ENCODE measurements around the gene SIGLEC8. TPM values are rescaled to one million over a fixed set of nuclear protein-coding genes. Genes with fewer than 3 reads are reported as not detected.
A peak's percentile ranks its signal among the peaks of the same experiment; 100 is the strongest.
"Not testable (repeated sequence)": the region's sequence is repeated elsewhere in the genome, so short reads cannot be mapped to it uniquely, and the experiment has no call there.

Gene SIGLEC8
- total RNA-seq, 2 experiments from 2014 or later, result not detected

DNA sequence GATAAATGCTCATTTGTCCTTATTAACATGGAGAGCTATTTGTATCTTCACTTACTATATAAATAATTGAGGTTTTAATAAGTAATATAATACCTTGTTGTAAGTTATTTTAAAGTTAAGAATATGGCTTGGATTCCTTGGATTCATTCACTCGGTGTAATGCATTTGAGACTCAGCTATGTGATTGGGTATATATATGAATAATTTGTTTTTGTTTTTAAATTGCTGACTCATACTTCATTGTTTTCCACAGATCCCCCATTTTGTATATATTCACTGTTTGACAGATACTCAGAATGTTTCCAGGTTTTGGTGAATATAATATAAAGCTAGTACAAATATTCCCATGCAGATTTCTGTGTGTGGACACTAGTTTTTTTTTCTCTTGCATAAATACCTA lies 13.3 kb upstream of the SIGLEC8 start:
- Mint-ChIP-seq H3K27ac (no peak overlapping the region), H3K4me3 (no peak overlapping the region), H3K27me3 (peaks cover 12% of the 10 kb centered on the region), H3K36me3 (no peaks in the 10 kb centered on the region), H3K4me1 (ENCODE audit: low read depth) (peaks cover 27% of the 10 kb centered on the region), H3K9me3 (peaks cover 3% of the 10 kb centered on the region)
- DNase-seq, result no peak
- ChIA-PET CTCF (interaction anchor here (1.0 to 6.1 kb wide), 6 partner anchors 31 to 186 kb away, joined by 4 to 150 read pairs (median 12); no protein-coding TSS in a partner anchor), POLR2A (no interaction called here)
- intact Hi-C loops (cut with micrococcal nuclease), result loop anchor here (10.0 kb wide), 1 partner anchor 103 kb away; the partner anchor contains the start of gene ZNF175

DNA sequence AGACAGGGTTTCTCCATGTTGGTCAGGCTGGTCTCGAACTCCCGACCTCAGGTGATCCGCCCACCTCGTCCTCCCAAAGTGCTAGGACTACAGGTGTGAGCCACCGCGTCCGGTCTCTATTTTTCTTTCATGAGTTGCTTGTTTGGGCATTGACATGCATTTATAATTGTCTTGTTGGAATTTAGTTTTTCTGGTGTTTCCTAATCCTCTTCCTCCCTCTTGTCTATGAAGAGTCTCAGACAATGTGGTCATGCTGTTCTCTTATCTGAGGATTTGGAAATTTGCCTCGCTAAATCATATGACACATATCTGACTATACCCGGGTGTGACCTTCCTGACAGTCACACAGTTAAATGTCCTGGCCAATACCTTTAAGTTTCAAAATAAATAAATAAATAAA lies 12.7 kb upstream of the SIGLEC8 start:
- intact Hi-C loops (cut with micrococcal nuclease), result loop anchor here (10.0 kb wide), 1 partner anchor 104 kb away; the partner anchor contains the start of gene ZNF175
- Mint-ChIP-seq H3K4me1 (ENCODE audit: low read depth) (peaks cover 27% of the 10 kb centered on the region), H3K9me3 (no peaks in the 10 kb centered on the region), H3K36me3 (no peaks in the 10 kb centered on the region), H3K27ac (no peak overlapping the region), H3K4me3 (no peak overlapping the region), H3K27me3 (peaks cover 12% of the 10 kb centered on the region)
- no peak for DNase-seq
- ChIA-PET CTCF (interaction anchor here (1.0 to 6.1 kb wide), 5 partner anchors 30 to 186 kb away, joined by 4 to 150 read pairs (median 18); no protein-coding TSS in a partner anchor), POLR2A (no interaction called here)

DNA sequence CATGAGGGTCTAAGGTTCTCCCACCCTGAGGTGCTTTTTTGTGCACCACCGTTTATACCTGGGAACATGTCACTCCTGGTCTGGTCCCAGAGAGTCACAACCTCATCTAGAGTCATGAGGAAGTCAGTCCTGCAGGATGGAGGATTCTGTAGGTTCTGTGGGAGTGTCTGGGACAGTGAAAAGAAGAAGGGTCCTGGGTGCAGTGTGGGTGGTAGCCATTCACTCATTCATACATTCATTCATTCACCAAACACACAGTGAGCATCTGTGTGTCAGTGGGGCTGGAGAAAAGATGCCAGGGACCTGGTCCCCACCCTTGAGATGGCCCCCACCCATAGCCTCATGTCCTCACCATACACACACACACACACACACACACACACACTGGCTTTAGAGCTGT lies 11.4 kb upstream of the SIGLEC8 start:
- peaks cover 18% of the 10 kb centered on the region for H3K27me3 Mint-ChIP-seq
- no peak for DNase-seq
- no peak overlapping the region for H3K4me3 Mint-ChIP-seq
- ChIA-PET POLR2A (no interaction called here), CTCF (interaction anchor here (1.7 to 2.2 kb wide), 2 partner anchors 46 to 188 kb away, joined by 5 to 7 read pairs; no protein-coding TSS in a partner anchor)
- intact Hi-C loops (cut with micrococcal nuclease), result loop anchor here (10.0 kb wide), 1 partner anchor 105 kb away; the partner anchor contains the start of gene ZNF175
- H3K36me3 Mint-ChIP-seq, result peaks cover 1% of the 10 kb centered on the region
- H3K4me1 Mint-ChIP-seq (ENCODE audit: low read depth), result peaks cover 29% of the 10 kb centered on the region
- no peak overlapping the region for H3K27ac Mint-ChIP-seq
- no peaks in the 10 kb centered on the region for H3K9me3 Mint-ChIP-seq

DNA sequence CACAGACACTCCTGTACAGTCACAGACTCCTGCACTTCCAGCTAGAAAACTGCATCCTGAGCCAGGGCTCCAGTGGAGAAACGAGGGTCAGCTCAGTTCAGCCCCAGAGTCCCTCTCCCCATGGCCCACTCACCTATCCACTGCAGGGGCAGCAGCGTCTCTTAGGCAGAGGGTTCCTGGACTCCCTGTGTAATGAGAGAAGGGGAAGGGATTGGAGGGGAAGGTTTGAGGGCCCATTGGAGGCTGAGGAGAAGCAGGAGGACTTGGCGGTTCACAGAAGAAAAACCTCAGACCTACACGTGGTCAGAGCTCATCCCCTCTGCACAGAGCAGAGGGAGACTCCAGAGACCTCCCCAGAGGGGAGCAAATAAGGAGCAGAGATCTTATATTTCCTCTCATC lies 10.9 kb upstream of the SIGLEC8 start:
- peaks cover 32% of the 10 kb centered on the region for H3K4me1 Mint-ChIP-seq (ENCODE audit: low read depth)
- peaks cover 1% of the 10 kb centered on the region for H3K36me3 Mint-ChIP-seq
- no peaks in the 10 kb centered on the region for H3K9me3 Mint-ChIP-seq
- no peak overlapping the region for H3K27ac Mint-ChIP-seq
- H3K4me3 Mint-ChIP-seq, result no peak overlapping the region
- intact Hi-C loops (cut with micrococcal nuclease), result no loop called here
- no peak for DNase-seq
- peaks cover 21% of the 10 kb centered on the region for H3K27me3 Mint-ChIP-seq
- ChIA-PET POLR2A (no interaction called here), CTCF (interaction anchor here (1.0 to 2.2 kb wide), 4 partner anchors 47 to 189 kb away, joined by 3 to 7 read pairs (median 4); no protein-coding TSS in a partner anchor)

GRCh38 chr19:51468545-51468920 lies 10.3 kb upstream of the SIGLEC8 start:
- no peak for DNase-seq
- Mint-ChIP-seq H3K4me1 (ENCODE audit: low read depth) (peaks cover 34% of the 10 kb centered on the region), H3K27me3 (peaks cover 22% of the 10 kb centered on the region), H3K9me3 (no peaks in the 10 kb centered on the region), H3K36me3 (peaks cover 1% of the 10 kb centered on the region), H3K27ac (no peak overlapping the region), H3K4me3 (no peak overlapping the region)
- intact Hi-C loops (cut with micrococcal nuclease), result no loop called here
- POLR2A ChIA-PET, result no interaction called here
- CTCF ChIA-PET, result interaction anchor here (1.0 to 2.2 kb wide), 4 partner anchors 47 to 190 kb away, joined by 3 to 7 read pairs (median 4); no protein-coding TSS in a partner anchor

GRCh38 chr19:51467864-51468544 lies 9.8 kb upstream of the SIGLEC8 start:
- Mint-ChIP-seq H3K27ac (no peak overlapping the region), H3K9me3 (no peaks in the 10 kb centered on the region), H3K36me3 (peaks cover 1% of the 10 kb centered on the region), H3K27me3 (peaks cover 27% of the 10 kb centered on the region), H3K4me3 (no peak overlapping the region), H3K4me1 (ENCODE audit: low read depth) (peaks cover 36% of the 10 kb centered on the region)
- ChIA-PET CTCF (interaction anchor here (1.0 to 2.2 kb wide), 6 partner anchors 46 to 191 kb away, joined by 3 to 8 read pairs (median 5); no protein-coding TSS in a partner anchor), POLR2A (no interaction called here)
- intact Hi-C loops (cut with micrococcal nuclease), result no loop called here
- DNase-seq, result no peak

GRCh38 chr19:51466723-51467122 lies 8.5 kb upstream of the SIGLEC8 start:
- ChIA-PET POLR2A (no interaction called here), CTCF (interaction anchor here (1.3 to 2.1 kb wide), 4 partner anchors 26 to 49 kb away, joined by 3 to 8 read pairs (median 4); no protein-coding TSS in a partner anchor)
- Mint-ChIP-seq H3K9me3 (no peaks in the 10 kb centered on the region), H3K27ac (no peak overlapping the region), H3K27me3 (peaks cover 34% of the 10 kb centered on the region), H3K4me1 (ENCODE audit: low read depth) (peaks cover 28% of the 10 kb centered on the region), H3K4me3 (no peak overlapping the region), H3K36me3 (peaks cover 1% of the 10 kb centered on the region)
- DNase-seq, result no peak
- intact Hi-C loops (cut with micrococcal nuclease), result no loop called here

DNA sequence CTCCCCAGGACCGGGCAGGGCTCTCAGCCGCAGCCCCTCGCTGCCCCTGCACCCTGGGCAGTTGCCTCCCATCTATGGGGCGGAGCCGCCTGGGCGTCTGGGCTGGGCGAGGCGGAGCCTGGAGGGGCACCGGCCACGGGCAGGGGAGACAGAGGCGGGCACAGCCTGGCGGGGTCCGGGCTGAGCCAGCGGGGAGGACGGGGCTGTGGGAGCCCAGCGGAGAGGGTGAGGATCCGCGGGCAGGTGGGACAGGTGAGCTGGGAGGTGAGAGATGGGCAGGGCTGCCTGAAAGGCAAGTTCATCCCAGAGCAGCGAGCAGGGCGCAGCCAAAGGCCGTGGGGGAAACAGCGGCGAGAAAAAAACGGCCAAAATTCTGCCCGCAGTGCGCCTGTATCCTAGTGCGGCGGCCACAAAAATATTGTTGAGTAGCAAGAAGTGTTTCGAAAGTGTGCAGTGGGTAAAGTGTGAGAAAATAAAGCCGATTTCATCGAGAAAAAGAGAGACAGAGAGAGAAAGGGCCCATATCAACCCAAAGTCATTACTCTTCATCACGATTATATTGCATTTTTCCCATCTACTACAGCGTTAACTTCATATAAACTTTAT lies 5.8 kb upstream of the SIGLEC8 start:
- Mint-ChIP-seq H3K27me3 (peaks cover 41% of the 10 kb centered on the region), H3K4me3 (peak overlapping the region; percentile 23)

DNA sequence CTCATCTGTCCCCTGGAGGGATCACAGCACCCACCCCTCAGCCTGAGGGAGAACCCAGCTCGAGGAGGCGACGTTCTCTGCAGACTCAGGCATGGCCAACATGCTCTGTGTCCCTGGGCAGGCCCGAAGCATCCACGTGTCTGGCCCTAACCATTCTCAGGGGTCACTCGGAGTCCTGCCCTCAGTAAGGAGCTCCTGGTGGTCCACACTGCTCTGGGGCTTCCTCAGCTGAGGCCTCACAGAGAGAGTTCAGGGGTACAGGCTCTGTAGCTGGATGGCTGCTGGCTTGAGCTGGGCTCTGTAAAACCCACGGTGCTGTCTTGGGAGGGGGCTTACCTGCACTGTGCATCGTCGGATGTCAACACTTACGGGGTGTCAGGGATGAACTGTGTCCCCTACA lies 4.4 kb upstream of the SIGLEC8 start:
- no peak overlapping the region for H3K27ac Mint-ChIP-seq
- ChIA-PET CTCF (interaction anchor here (2.3 to 4.1 kb wide), 2 partner anchors 11 to 42 kb away, joined by 8 to 25 read pairs; no protein-coding TSS in a partner anchor), POLR2A (no interaction called here)

More for the DNA sequence above, 5.8 kb upstream of the SIGLEC8 start:
- CTCF ChIA-PET; DNase-seq; POLR2A ChIA-PET; H3K27ac Mint-ChIP-seq; H3K36me3 Mint-ChIP-seq; intact Hi-C loops (cut with micrococcal nuclease); H3K9me3 Mint-ChIP-seq: not testable (repeated sequence)
- peaks cover 34% of the 10 kb centered on the region for H3K4me1 Mint-ChIP-seq (ENCODE audit: low read depth)

GRCh38 chr19:51462276-51462675 lies 4.0 kb upstream of the SIGLEC8 start:
- ChIA-PET CTCF (interaction anchor here (2.3 to 4.1 kb wide), 2 partner anchors 11 to 41 kb away, joined by 8 to 25 read pairs; no protein-coding TSS in a partner anchor), POLR2A (no interaction called here)
- no peak overlapping the region for H3K4me3 Mint-ChIP-seq
- peaks cover 37% of the 10 kb centered on the region for H3K27me3 Mint-ChIP-seq
- peaks cover 1% of the 10 kb centered on the region for H3K36me3 Mint-ChIP-seq
- H3K9me3 Mint-ChIP-seq, result no peaks in the 10 kb centered on the region
- H3K4me1 Mint-ChIP-seq (ENCODE audit: low read depth), result peaks cover 24% of the 10 kb centered on the region
- no peak for DNase-seq
- intact Hi-C loops (cut with micrococcal nuclease), result no loop called here
- H3K27ac Mint-ChIP-seq, result no peak overlapping the region

More for the DNA sequence above, 4.4 kb upstream of the SIGLEC8 start:
- Mint-ChIP-seq H3K9me3 (no peaks in the 10 kb centered on the region), H3K36me3 (peaks cover 1% of the 10 kb centered on the region), H3K4me3 (no peak overlapping the region), H3K27me3 (peaks cover 39% of the 10 kb centered on the region), H3K4me1 (ENCODE audit: low read depth) (peaks cover 26% of the 10 kb centered on the region)
- DNase-seq, result no peak
- intact Hi-C loops (cut with micrococcal nuclease), result no loop called here

DNA sequence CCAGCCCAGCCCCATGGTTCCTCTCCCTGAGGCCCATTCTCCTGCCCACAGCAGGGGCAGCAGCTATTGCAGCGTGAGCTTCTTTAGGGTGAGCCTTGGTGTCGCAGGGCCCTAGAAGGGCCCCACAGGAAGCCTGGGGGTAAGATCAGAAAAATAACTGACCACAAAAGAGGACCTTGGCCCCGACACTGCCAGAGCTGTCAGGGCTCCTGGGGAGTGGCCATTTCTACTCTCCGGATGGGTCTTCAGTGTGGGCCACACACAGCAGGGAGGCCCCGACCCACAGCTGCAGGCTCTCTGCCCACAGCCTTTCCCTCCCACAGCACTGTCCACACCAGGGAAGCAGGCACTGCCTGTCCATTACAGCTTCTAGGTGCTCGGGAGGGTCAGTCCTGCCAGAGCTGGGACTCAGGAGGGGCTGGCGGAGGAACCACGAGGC lies 3.5 kb upstream of the SIGLEC8 start:
- no peak overlapping the region for H3K27ac Mint-ChIP-seq
- no peak overlapping the region for H3K4me3 Mint-ChIP-seq
- ChIA-PET CTCF (interaction anchor here (2.3 to 4.1 kb wide), 2 partner anchors 12 to 41 kb away, joined by 8 to 25 read pairs; no protein-coding TSS in a partner anchor), POLR2A (no interaction called here)
- no peaks in the 10 kb centered on the region for H3K9me3 Mint-ChIP-seq
- DNase-seq, result no peak
- peaks cover 34% of the 10 kb centered on the region for H3K27me3 Mint-ChIP-seq
- H3K36me3 Mint-ChIP-seq, result peaks cover 1% of the 10 kb centered on the region
- H3K4me1 Mint-ChIP-seq (ENCODE audit: low read depth), result peaks cover 21% of the 10 kb centered on the region
- intact Hi-C loops (cut with micrococcal nuclease), result no loop called here
